Osteocyte (in vitro differentiated cells): Measurements from ENCODE around the gene RBMS3. TPM values are rescaled to one million over a fixed set of nuclear protein-coding genes. Genes with fewer than 3 reads are reported as not detected.

Source experiments
- DNase-seq: peaks from one replicate; pipeline ENCODE4 v3.0.0; 2021; ENCODE audit warnings: mixed read lengths; ENCODE audit not compliant: unreplicated experiment; ENCODE audit errors: extremely low spot score
- H3K27ac Mint-ChIP-seq: one replicate; pipeline ENCODE4 v1.8.0; 2021; ENCODE audit warnings: mild to moderate bottlenecking, mixed read lengths; ENCODE audit not compliant: unreplicated experiment
- H3K27me3 Mint-ChIP-seq: one replicate; pipeline ENCODE4 v1.8.0; 2021; ENCODE audit warnings: mixed read lengths; ENCODE audit not compliant: unreplicated experiment
- H3K36me3 Mint-ChIP-seq: one replicate; pipeline ENCODE4 v1.8.0; 2021; ENCODE audit warnings: mixed read lengths; ENCODE audit not compliant: unreplicated experiment
- H3K4me1 Mint-ChIP-seq: one replicate; pipeline ENCODE4 v1.8.0; 2021; ENCODE audit warnings: mixed read lengths; ENCODE audit not compliant: unreplicated experiment
- H3K4me3 Mint-ChIP-seq: one replicate; pipeline ENCODE4 v1.8.0; 2021; ENCODE audit warnings: mild to moderate bottlenecking, moderate library complexity, mixed read lengths; ENCODE audit not compliant: unreplicated experiment
- H3K9me3 Mint-ChIP-seq: one replicate; pipeline ENCODE4 v1.8.0; 2021; ENCODE audit warnings: mixed read lengths; ENCODE audit not compliant: unreplicated experiment
- total RNA-seq: library from RNA; stranded (reverse); gene quantifications from 2 replicates; pipeline ENCODE4 v1.2.1, GENCODE V29; 2021
- TF ChIP-seq, protein P1 (sequence below): fragments of 200-600 bp; sonication (generic); IDR thresholded peaks from 2 replicates; pipeline ENCODE4 v1.5.0; 2021; ENCODE audit warnings: antibody characterized with exemption, mild to moderate bottlenecking, moderate library complexity

The RBMS3 gene
- total RNA-seq, 1 donor from 2014 or later = 64.2 TPM

DNA sequence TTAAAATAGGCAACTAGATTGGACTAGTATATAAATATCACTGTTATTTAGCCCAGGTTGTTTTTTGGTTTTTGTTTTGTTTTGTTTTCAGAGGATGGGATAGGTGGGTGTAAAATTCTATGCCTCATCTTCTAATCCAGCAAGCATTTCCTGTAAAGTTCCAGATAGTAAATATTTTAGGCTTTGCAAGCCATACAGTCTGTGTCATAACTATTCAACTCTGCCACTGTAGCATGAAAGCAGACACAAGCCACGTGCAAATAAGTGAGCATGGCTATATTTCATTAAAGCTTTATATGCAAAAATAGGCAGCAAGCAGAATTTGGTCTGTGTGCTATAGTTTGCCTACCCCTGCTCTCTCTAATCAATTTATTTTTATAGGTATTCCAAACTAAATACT is 668.3 kb downstream of the RBMS3 start:
- H3K36me3 Mint-ChIP-seq = no peaks in the 10 kb centered on the region
- peaks cover 4% of the 10 kb centered on the region for H3K4me1 Mint-ChIP-seq
- H3K9me3 Mint-ChIP-seq = no peaks in the 10 kb centered on the region
- DNase-seq = no peak
- TF ChIP-seq, protein P1, sequence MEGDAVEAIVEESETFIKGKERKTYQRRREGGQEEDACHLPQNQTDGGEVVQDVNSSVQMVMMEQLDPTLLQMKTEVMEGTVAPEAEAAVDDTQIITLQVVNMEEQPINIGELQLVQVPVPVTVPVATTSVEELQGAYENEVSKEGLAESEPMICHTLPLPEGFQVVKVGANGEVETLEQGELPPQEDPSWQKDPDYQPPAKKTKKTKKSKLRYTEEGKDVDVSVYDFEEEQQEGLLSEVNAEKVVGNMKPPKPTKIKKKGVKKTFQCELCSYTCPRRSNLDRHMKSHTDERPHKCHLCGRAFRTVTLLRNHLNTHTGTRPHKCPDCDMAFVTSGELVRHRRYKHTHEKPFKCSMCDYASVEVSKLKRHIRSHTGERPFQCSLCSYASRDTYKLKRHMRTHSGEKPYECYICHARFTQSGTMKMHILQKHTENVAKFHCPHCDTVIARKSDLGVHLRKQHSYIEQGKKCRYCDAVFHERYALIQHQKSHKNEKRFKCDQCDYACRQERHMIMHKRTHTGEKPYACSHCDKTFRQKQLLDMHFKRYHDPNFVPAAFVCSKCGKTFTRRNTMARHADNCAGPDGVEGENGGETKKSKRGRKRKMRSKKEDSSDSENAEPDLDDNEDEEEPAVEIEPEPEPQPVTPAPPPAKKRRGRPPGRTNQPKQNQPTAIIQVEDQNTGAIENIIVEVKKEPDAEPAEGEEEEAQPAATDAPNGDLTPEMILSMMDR = no peak
- no peak overlapping the region for H3K27ac Mint-ChIP-seq
- no peak overlapping the region for H3K4me3 Mint-ChIP-seq
- no peaks in the 10 kb centered on the region for H3K27me3 Mint-ChIP-seq

DNA sequence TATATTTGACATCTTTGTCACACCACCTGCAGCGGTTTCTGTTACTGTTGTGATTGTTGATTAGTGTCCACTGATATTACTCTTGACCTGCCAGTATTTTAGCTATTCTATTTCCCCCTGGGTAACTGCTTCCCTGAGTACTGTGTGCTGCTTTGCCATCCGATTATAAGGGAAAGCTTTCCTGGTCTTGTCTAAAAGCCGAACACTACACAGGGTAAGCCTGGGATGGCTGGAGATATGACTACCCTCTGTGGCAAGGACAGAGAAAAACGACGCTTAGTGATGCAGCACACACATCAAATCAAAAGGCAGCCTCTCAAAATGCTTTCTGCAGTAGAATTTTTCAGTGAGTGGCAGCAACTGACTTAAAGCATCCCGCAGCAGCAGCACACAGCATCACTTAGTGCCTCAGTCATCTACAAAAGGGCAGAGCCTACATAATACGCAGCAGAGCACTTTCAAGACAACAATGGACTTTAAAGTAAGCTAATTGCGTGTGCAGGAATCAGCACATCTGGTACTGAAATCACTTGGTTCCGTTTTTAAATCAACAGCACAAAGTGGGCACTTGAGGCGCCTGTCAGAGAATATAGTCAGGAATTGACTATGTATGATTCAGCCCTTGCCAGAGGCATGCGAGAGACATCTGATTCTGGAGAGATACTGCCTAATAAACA is 669.2 kb downstream of the RBMS3 start:
- no peak overlapping the region for H3K27ac Mint-ChIP-seq
- no peaks in the 10 kb centered on the region for H3K36me3 Mint-ChIP-seq
- H3K4me1 Mint-ChIP-seq = peaks cover 4% of the 10 kb centered on the region
- no peaks in the 10 kb centered on the region for H3K27me3 Mint-ChIP-seq
- no peaks in the 10 kb centered on the region for H3K9me3 Mint-ChIP-seq
- no peak for DNase-seq
- H3K4me3 Mint-ChIP-seq = no peak overlapping the region
- TF ChIP-seq, protein P1 = no peak

DNA sequence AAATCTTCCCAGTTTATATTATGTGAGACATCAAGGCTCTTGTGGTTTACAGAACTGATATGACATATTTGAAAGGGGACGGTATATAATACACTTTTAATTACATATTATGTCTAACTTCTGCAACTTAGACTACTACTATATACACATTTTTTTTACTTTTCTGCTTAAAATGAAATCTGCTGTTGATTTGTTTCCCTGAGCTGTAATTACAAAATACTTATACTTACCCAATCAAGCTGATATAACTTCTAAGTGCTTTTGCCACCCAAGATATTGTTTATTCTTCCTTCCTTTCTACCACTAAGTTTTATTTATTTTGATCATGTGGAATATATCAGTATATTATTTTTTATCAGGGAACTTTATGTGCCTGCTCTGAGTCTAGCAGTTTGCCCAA is 671.6 kb downstream of the RBMS3 start:
- Mint-ChIP-seq H3K9me3 (no peaks in the 10 kb centered on the region), H3K36me3 (no peaks in the 10 kb centered on the region), H3K27me3 (no peaks in the 10 kb centered on the region), H3K27ac (no peak overlapping the region), H3K4me1 (peaks cover 4% of the 10 kb centered on the region), H3K4me3 (no peak overlapping the region)
- TF ChIP-seq, protein P1 = no peak
- no peak for DNase-seq

DNA sequence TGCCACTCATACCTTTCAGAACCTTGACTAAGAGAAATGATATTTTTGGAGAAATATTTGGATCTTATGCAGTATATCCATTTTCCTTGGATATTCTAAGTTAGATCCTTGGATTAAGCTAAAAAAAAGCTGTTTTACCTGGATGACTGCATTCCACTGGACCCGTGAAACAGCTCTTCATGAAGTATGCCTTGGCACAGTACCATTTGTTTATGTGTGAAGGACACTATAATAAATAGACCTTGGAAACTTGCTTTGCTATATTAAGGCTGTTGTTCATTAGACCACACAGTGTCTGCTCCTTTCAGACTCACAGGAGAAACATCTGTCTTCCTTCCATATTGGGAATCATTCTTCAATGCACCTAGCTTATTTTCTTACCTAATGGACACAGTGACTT is 674.5 kb downstream of the RBMS3 start:
- Mint-ChIP-seq H3K36me3 (peaks cover 11% of the 10 kb centered on the region), H3K4me1 (peaks cover 14% of the 10 kb centered on the region), H3K9me3 (no peaks in the 10 kb centered on the region), H3K27me3 (no peaks in the 10 kb centered on the region), H3K4me3 (no peak overlapping the region), H3K27ac (no peak overlapping the region)
- TF ChIP-seq, protein P1 = no peak
- no peak for DNase-seq

DNA sequence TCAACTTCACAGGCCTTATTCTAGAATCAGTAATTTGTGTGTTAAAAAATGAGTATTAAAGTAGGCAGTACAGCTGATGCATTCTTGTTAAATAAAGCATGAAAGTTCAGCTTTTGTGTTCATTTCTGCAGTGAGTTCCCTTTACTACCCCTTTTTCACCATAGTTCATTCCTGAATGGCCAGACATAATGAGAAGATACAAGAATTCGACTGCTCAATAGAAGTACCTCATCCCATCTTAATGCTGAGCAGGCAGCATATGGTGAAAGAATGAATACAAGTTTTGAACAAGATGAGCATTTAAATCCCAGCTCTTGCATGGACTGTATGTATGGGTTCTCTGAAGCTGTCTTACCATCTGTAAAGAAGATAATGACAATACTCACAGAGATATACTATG is 677.9 kb downstream of the RBMS3 start:
- H3K27me3 Mint-ChIP-seq = no peaks in the 10 kb centered on the region
- no peak overlapping the region for H3K27ac Mint-ChIP-seq
- H3K4me3 Mint-ChIP-seq = no peak overlapping the region
- H3K36me3 Mint-ChIP-seq = peaks cover 17% of the 10 kb centered on the region
- TF ChIP-seq, protein P1 = no peak
- no peak for DNase-seq
- H3K4me1 Mint-ChIP-seq = peaks cover 14% of the 10 kb centered on the region
- no peaks in the 10 kb centered on the region for H3K9me3 Mint-ChIP-seq
